ENCODE data around the gene ST6GALNAC1. TPM values are rescaled to one million over a fixed set of nuclear protein-coding genes. Genes with fewer than 3 reads are reported as not detected.
"Not testable (repeated sequence)": the region's sequence is repeated elsewhere in the genome, so short reads cannot be mapped to it uniquely, and the experiment has no call there.

ST6GALNAC1 gene
- total and polyA plus RNA-seq, 2 donors (not counting 3 experiments of a cell fraction or from before 2014, with no cell fraction given), result 0.19 to 0.55 TPM

DNA sequence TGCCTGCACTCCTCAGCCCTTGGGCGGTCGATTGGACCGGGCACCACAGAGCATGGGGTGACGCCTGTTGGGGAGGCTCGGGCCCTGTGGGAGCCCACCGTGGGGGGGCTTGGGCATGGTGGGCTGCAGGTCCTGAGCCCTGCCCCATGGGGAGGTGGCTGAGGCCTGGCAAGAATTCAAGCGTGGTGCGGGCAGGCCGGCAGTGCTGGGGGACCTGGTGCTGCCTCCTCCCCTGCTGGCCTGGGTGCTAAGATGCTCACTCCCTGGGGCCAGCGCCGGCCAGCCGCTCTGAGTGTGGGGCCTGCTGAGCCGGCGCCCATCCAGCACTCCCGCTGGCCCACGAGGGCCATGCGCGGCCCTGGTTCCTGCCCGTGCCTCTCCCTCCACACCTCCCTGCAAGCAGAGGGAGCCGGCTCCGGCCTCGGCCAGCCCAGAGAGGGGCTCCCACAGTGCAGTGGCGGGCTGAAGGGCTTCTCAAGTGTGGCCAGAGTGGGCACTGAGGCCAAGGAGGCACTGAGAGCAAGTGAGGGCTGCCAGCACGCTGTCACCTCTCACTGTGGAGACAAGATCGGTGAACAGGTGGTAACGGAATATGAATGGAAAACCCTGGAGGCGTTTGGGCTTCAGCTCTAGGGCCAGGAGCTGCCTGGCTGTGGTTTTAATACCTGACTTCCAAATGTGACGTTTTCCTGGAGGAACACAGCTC is 28.5 kb downstream of the ST6GALNAC1 start:
- Histone ChIP-seq H3K36me3 (ENCODE audit: control insufficient read depth in 2 of 2, extremely low read depth in 1 of 2, insufficient read depth in 2 of 2, low read length in 2 of 2) (no peaks in the 10 kb centered on the region), H3K9ac (replicated peaks; ENCODE audit: extremely low read depth, insufficient read depth, low read length) (no peak overlapping the region), H3K4me1 (ENCODE audit: control insufficient read depth, extremely low read depth, insufficient read depth, low read length) (no peaks in the 10 kb centered on the region), H3K9me3 (replicated peaks; ENCODE audit: control insufficient read depth, insufficient read depth, low read length) (no peaks in the 10 kb centered on the region), H3K9me1 (replicated peaks; ENCODE audit: control insufficient read depth, extremely low read depth, insufficient read depth, low read length) (no peaks in the 10 kb centered on the region), H4K20me1 (replicated peaks; ENCODE audit: control insufficient read depth, extremely low read depth, insufficient read depth, low read length) (no peaks in the 10 kb centered on the region), H3K4me3 (replicated peaks in 1 of 3; ENCODE audit: insufficient read depth in 1 of 3, low read depth in 1 of 3, low read length in 3 of 3) (no peak overlapping the region), H3K27ac (ENCODE audit: insufficient read depth, low read depth, low read length) (no peak overlapping the region), H3K79me2 (ENCODE audit: control insufficient read depth, insufficient read depth, low read length) (no peaks in the 10 kb centered on the region), H3K27me3 (ENCODE audit: control insufficient read depth in 2 of 2, insufficient read depth in 2 of 2, low read length in 2 of 2) (no peaks in the 10 kb centered on the region), H2AFZ (ENCODE audit: low read depth, low read length) (no peak overlapping the region), H3K4me2 (ENCODE audit: insufficient read depth, low read length) (no peak overlapping the region)
- no peak for FAIRE-seq
- dilution Hi-C loops (cut with MboI; ENCODE audit: extremely low pct_ligation_motif_present, low sequenced_read_pairs), result no loop called here
- intact Hi-C loops (cut with micrococcal nuclease), result no loop called here
- DNase-seq (ENCODE audit: low read depth, low spot score), result no peak
- CTCF ChIA-PET, result interaction anchor here (0.6 to 2.4 kb wide), 3 partner anchors 9 to 92 kb away, joined by 3 to 10 read pairs (median 4); no protein-coding TSS in a partner anchor
- no TSS peak for BruUV-seq (replicated peaks)
- POLR2A ChIA-PET, result no interaction called here
- TF ChIP-seq MYC (IDR thresholded peaks at IDR 0.05; ENCODE audit: low read depth, low read length), result no peak
- TF ChIP-seq, protein P1, sequence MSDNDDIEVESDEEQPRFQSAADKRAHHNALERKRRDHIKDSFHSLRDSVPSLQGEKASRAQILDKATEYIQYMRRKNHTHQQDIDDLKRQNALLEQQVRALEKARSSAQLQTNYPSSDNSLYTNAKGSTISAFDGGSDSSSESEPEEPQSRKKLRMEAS (IDR thresholded peaks at IDR 0.05; ENCODE audit: insufficient read depth, insufficient read length), result no peak
- no peak for TF ChIP-seq JUN (IDR thresholded peaks at IDR 0.05; ENCODE audit: borderline replicate concordance, insufficient read depth, insufficient read length, low read depth)
- no peak for TF ChIP-seq FOS (IDR thresholded peaks at IDR 0.05; ENCODE audit: borderline replicate concordance, insufficient read depth, low read length)
- TF ChIP-seq, protein P2, sequence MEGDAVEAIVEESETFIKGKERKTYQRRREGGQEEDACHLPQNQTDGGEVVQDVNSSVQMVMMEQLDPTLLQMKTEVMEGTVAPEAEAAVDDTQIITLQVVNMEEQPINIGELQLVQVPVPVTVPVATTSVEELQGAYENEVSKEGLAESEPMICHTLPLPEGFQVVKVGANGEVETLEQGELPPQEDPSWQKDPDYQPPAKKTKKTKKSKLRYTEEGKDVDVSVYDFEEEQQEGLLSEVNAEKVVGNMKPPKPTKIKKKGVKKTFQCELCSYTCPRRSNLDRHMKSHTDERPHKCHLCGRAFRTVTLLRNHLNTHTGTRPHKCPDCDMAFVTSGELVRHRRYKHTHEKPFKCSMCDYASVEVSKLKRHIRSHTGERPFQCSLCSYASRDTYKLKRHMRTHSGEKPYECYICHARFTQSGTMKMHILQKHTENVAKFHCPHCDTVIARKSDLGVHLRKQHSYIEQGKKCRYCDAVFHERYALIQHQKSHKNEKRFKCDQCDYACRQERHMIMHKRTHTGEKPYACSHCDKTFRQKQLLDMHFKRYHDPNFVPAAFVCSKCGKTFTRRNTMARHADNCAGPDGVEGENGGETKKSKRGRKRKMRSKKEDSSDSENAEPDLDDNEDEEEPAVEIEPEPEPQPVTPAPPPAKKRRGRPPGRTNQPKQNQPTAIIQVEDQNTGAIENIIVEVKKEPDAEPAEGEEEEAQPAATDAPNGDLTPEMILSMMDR (IDR thresholded peaks at IDR 0.05; ENCODE audit: extremely low read depth in 1 of 2, insufficient read depth in 1 of 2, low read depth in 1 of 2, low read length in 2 of 2), result no peak
- no peak for TF ChIP-seq POLR2A (IDR thresholded peaks at IDR 0.05; ENCODE audit: low read depth, low read length)
- no peak for TF ChIP-seq GATA2 (IDR thresholded peaks at IDR 0.05; ENCODE audit: insufficient read depth, insufficient read length, low read depth, low read length)
- no peak for TF ChIP-seq EZH2 (IDR thresholded peaks at IDR 0.05; ENCODE audit: borderline replicate concordance, low read depth, low read length, severe bottlenecking)
- no peak for TF ChIP-seq POLR2AphosphoS5 (IDR thresholded peaks at IDR 0.05; ENCODE audit: insufficient read depth, low read depth, low read length)

DNA sequence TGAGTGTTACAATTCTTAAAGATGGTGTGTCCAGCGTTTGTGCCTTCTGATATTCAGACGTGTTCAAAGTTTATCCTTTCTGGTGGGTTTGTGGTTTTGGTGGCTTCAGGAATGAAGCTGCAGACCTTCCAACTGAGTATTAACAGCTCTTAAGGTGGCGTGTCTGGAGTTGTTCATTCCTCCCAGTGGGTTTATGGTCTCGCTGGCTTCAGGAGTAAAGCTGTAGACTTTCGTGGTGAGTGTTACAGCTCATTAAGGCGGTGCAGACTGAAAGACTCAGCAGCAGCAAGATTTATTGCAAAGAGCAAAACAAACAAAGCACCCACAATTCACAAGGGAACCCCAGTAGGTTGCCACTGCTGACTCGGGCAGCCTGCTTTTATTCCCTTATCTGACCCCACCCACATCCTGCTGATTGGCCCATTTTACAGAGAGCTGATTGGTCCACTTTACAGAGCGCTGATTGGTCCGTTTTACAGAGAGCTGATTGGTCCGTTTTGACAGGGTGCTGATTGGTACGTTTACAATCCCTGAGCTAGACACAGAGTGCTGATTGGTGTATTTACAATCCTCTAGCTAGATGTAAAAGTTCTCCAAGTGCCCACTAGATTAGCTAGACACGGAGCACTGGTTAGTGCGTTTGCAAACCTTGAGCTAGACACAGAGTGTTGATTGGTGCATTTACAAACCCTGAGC is 29.3 kb downstream of the ST6GALNAC1 start:
- H3K9ac ChIP-seq (replicated peaks; ENCODE audit: extremely low read depth, insufficient read depth, low read length); POLR2A ChIA-PET: not testable (repeated sequence)

More for the DNA sequence above, 29.3 kb downstream of the ST6GALNAC1 start:
- H3K27ac ChIP-seq (ENCODE audit: insufficient read depth, low read depth, low read length); H3K36me3 ChIP-seq (ENCODE audit: control insufficient read depth in 2 of 2, extremely low read depth in 1 of 2, insufficient read depth in 2 of 2, low read length in 2 of 2); intact Hi-C loops (cut with micrococcal nuclease); H4K20me1 ChIP-seq (replicated peaks; ENCODE audit: control insufficient read depth, extremely low read depth, insufficient read depth, low read length); dilution Hi-C loops (cut with MboI; ENCODE audit: extremely low pct_ligation_motif_present, low sequenced_read_pairs); H3K4me3 ChIP-seq (replicated peaks in 1 of 3; ENCODE audit: insufficient read depth in 1 of 3, low read depth in 1 of 3, low read length in 3 of 3); H2AFZ ChIP-seq (ENCODE audit: low read depth, low read length); H3K27me3 ChIP-seq (ENCODE audit: control insufficient read depth in 2 of 2, insufficient read depth in 2 of 2, low read length in 2 of 2); H3K9me3 ChIP-seq (replicated peaks; ENCODE audit: control insufficient read depth, insufficient read depth, low read length); FAIRE-seq; DNase-seq (ENCODE audit: low read depth, low spot score); H3K9me1 ChIP-seq (replicated peaks; ENCODE audit: control insufficient read depth, extremely low read depth, insufficient read depth, low read length); H3K4me2 ChIP-seq (ENCODE audit: insufficient read depth, low read length); H3K4me1 ChIP-seq (ENCODE audit: control insufficient read depth, extremely low read depth, insufficient read depth, low read length); H3K79me2 ChIP-seq (ENCODE audit: control insufficient read depth, insufficient read depth, low read length); BruUV-seq (replicated peaks): not testable (repeated sequence)
- CTCF ChIA-PET, result interaction anchor here (0.6 to 2.4 kb wide), 2 partner anchors 10 kb away, joined by 4 to 10 read pairs; no protein-coding TSS in a partner anchor

Data from endothelial cell of umbilical vein (primary cell).